ENCODE results near the gene TBC1D22B.

- TF ChIP-seq POLR2A (IDR thresholded peaks at IDR 0.05; ENCODE audit: low read depth, low read length), result no peak
- no peak for TF ChIP-seq POLR2AphosphoS5 (IDR thresholded peaks at IDR 0.05; ENCODE audit: low read depth, low read length)
- no peak for TF ChIP-seq TAF1 (IDR thresholded peaks at IDR 0.05; ENCODE audit: low read depth, low read length)
- no peak for TF ChIP-seq SPI1 (IDR thresholded peaks at IDR 0.05; ENCODE audit: low read depth, low read length)
Observed at GRCh38 chr6:37365791-37366190, 108.2 kb downstream of the TBC1D22B start.

Data from GM12891 (cell line).